Glomerular visceral epithelial cell (primary cell): ENCODE measurements around the gene PNPLA2.

ENCODE experiments used
- DNase-seq: peaks from one replicate; pipeline ENCODE4 v3.0.0-alpha.2; 2016; ENCODE audit errors: extremely low spot score

The PNPLA2 gene

GRCh38 chr11:818396-819128 lies at the start of gene PNPLA2:
Gene PNPLA2, plus strand, starts transcription at chr11:818914. Its CDS starts 805 bp downstream, at chr11:819719.
- peak; percentile 89 for DNase-seq

- DNase-seq = no peak
These were observed 48.6 kb upstream of the PNPLA2 start for GRCh38 chr11:769887-770641.

- no peak for DNase-seq
These were observed 47.8 kb upstream of the PNPLA2 start for GRCh38 chr11:770642-771616.

- no peak for DNase-seq
These were observed 47.0 kb upstream of the PNPLA2 start for GRCh38 chr11:771617-772204.

- no peak for DNase-seq
These were observed 46.0 kb upstream of the PNPLA2 start for GRCh38 chr11:772429-773390.

DNA sequence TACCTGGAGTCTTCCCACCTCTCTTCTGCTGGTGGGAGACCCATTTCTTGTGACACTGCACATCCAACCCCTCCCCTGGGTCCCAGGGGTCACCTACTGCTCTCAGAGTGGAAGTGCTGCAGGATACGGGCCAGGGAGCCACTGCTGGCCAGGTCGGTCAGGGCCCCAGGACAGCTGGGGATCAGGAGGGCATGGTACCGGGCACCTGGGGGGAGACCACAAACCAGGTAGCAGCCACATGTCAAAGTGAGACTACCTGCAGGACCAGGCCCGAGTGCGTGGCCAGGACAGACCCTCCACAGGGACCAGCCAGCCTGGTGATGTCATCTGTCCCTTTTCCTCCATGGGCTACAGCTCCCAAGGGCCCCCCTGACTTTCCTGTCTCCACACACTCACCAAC lies 45.3 kb upstream of the PNPLA2 start:
- no peak for DNase-seq

DNA sequence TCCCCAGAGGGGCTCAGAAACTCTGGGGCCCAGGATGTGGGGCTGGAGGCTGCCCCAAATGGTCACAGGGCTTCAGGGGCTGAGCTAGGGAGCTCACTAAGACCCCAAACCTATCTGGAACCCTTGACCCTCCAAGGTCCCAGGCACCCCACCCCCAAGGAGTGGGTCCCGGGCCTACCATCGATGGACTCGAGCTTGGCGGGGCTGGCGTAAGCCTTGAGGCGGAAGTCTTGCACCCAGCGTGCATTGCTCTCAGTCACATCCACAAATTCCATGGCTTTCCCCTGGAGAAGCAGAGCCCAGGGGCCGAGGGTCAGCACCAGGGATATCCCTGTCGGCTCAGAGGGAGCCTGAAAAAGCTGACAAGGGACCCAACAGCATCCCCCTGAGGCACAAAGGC lies 44.9 kb upstream of the PNPLA2 start:
- DNase-seq = no peak

DNA sequence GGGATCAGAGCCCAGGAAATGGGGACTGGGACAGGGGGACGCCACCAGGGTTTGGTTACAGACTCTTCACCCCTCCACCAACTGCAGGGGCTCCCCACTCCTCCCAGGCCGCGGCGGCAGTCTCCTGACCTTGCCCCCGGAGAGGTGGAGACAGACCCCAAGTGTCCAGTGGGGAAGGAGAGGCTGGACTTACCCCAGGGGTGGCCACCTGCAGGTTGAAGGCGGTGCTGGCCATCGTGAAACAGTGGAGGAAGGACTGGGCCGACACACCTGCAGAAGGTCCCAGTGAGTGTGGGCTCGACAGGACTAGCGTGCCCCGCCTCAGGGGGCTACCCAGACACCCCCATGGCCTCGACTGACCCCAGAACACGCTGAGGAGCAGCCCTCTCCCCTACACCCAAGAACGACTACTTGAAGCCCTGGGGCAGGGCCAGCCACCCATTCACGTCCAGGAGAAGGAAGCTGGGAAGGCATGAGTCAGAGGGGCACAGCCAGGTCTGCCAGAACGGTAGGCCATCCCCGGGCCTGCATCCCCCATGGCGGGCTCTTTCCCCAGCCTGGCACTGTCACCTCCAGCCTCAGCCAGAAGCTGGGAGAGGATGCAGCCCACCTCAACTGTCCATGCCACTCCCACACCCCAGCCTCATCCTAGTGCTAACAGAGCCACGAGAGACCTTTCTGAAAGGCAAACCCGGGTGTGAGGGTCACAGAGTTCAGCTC lies 43.7 kb upstream of the PNPLA2 start:
- peak; percentile 37 for DNase-seq

- DNase-seq = no peak
These were observed 42.5 kb upstream of the PNPLA2 start for GRCh38 chr11:776263-776560.

GRCh38 chr11:776561-777287 lies 42.0 kb upstream of the PNPLA2 start:
- DNase-seq = peak; percentile 45

- DNase-seq = peak; percentile 89
These were observed 41.1 kb upstream of the PNPLA2 start, which contains the start of gene GATD1 for GRCh38 chr11:777288-778255. Gene GATD1, minus strand, starts transcription at chr11:777487. Its CDS starts 25 bp downstream, at chr11:777462.

- DNase-seq = no peak
These were observed 39.4 kb upstream of the PNPLA2 start for GRCh38 chr11:778976-779954.

DNA sequence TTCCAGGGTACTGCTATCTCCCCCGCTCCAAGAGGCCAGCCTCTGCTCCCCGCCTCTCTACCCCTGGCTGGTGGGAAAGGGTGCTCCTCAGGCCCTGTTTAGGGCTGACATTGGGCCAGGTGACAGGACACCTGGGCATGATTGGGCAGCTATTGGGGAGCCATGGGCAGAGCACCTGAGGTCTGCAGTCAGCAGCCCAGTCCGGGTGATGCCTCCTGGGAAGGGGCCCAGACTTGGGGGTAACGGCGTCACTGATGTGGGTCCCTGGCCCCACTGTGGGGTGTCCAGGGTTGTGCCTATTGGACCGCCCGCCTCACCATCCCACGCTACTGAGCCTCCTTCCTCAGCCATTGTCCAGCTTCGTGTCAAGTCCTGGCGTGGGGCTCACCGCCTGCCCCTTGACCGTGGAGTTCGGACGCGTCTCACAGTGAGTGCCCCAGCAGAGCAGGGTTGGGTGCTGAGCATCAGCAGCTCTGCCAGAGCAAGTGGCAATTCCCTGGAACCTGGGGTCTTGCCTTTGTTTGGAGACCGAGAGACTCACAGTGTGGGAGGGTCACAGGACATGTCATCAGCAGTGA lies 38.7 kb upstream of the PNPLA2 start:
- DNase-seq = no peak

DNA sequence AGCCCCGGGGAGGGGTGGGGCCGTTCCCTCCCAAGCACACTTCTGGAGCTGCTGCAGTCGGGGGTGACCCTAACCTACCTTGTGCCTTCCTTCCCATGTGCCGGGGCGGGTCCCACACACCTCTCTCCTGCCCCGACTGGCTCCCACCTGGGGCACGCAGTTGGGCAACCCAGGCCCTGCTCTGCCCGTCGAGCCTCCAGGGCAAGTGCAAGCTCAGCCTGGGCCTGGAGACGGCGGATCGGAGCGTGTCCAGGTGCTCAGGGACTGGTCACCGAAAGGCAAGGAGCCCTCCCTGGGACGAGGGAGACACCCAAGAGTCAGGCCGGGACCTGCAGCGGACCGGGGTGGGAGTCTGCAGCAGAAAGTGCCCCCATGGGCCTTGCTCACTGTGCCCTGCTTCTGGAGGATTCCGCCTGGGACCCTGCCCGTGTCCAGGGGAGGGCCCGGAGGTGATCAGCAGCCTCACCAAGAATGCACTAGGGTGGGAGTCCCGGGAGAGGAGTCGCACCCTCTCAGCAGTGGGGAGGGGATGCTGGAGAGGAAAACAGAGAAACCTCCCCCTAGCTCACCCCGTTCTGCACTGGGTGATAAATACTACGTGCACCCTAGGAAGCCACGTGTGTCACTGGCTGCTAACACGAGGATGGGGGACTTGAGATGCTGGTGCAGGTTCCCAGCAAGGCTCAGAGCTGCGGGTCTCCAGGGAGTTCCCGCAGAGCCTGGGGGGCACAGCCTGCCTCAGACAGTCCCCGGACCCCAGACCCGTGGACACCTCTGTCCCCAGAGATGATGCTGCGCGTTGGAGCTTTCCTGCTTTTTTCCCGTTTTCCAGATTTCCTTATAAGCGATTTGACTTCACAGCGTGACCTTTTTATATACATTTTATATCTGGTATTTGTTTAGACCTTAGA lies 36.2 kb upstream of the PNPLA2 start:
- no peak for DNase-seq

GRCh38 chr11:783581-784015 lies 35.1 kb upstream of the PNPLA2 start:
- DNase-seq = peak; percentile 69
